GM13976 (cell line): ENCODE measurements around the gene HMGCS2.

Experiments
- DNase-seq: peaks from one replicate; pipeline ENCODE4 v3.0.0; 2012; ENCODE audit warnings: low spot score
- CTCF ChIP-seq: IDR thresholded peaks from 2 replicates; pipeline ENCODE4 v1.5.1; 2012; ENCODE audit warnings: borderline replicate concordance, mild to moderate bottlenecking; ENCODE audit not compliant: insufficient read depth; ENCODE audit errors: extremely low read depth, missing control alignments, control extremely low read depth
- in situ Hi-C: fragments of 300-500 bp; cut with MboI; formaldehyde crosslinking; loops from one replicate; pipeline ENCODE4 v1.12.0; 2022; ENCODE audit warnings: low sequenced_read_pairs, mixed read lengths, inconsistent platforms; ENCODE audit not compliant: unreplicated experiment

HMGCS2 gene

GRCh38 chr1:119718972-119719371 lies 49.7 kb downstream of the HMGCS2 start:
- TF ChIP-seq CTCF: no peak
- no peak for DNase-seq
- in situ Hi-C loops: no loop called here

DNA sequence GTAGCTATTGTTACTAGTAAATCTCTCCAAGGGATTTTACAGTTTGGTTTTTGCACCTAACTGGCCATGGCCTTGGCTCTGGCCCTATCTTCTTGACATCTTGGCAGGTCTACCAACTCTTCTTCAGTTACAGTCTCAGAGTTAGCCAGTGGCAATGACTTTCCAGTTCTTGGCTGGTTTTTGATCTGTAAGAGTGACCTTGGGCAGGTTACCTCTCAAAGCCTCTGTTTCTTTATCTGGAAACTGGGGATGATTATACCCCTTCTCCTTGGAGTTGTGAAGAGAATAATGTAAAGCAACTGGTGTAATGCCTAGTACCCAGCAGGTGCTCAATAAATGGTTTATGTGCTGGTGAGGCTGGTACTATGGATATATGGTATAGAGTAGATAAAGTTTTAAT lies 50.3 kb downstream of the HMGCS2 start:
- in situ Hi-C loops: no loop called here
- no peak for DNase-seq
- no peak for TF ChIP-seq CTCF

GRCh38 chr1:119715542-119715941 lies 53.2 kb downstream of the HMGCS2 start:
- in situ Hi-C loops: no loop called here
- no peak for DNase-seq

GRCh38 chr1:119714583-119714982 lies 54.1 kb downstream of the HMGCS2 start:
- in situ Hi-C loops: no loop called here
- no peak for TF ChIP-seq CTCF
- DNase-seq: no peak

More at GRCh38 chr1:119715542-119715941, 53.2 kb downstream of the HMGCS2 start:
- TF ChIP-seq CTCF: no peak

DNA sequence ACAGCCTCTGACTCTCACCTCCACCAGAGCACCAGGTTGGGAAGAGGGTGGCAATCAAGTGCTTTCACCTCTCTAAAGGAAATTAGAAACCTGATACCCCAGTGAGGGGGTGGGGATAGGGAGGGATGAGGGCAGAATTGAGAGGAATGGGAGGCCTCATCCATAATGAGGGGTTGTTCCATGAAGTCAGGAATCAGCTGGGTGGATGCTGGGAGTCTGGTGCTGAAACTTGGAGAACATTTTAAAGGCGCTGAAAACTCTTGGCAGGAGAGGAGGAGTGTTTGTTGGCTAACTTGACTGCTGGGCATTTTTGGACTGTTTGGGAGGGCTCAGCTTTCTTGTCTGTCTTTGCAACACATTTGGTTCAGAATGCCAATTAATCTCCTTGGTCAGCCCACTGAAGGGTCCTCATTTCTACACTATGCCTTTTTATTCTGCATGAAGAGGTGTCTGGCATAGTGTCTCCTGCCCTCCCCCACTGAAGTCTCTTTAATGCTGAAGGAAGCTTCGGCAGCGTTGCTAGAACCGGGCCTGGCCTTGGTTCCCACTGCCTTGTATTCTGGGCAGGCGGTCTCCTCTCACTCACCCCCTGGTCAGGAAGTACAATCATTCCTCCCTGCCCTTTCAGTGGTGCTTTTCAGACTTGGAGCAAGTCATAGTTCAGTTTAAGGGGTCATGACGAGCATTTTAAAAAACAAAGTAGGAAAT lies 54.8 kb downstream of the HMGCS2 start:
- in situ Hi-C loops: no loop called here
- TF ChIP-seq CTCF: no peak
- DNase-seq: no peak

DNA sequence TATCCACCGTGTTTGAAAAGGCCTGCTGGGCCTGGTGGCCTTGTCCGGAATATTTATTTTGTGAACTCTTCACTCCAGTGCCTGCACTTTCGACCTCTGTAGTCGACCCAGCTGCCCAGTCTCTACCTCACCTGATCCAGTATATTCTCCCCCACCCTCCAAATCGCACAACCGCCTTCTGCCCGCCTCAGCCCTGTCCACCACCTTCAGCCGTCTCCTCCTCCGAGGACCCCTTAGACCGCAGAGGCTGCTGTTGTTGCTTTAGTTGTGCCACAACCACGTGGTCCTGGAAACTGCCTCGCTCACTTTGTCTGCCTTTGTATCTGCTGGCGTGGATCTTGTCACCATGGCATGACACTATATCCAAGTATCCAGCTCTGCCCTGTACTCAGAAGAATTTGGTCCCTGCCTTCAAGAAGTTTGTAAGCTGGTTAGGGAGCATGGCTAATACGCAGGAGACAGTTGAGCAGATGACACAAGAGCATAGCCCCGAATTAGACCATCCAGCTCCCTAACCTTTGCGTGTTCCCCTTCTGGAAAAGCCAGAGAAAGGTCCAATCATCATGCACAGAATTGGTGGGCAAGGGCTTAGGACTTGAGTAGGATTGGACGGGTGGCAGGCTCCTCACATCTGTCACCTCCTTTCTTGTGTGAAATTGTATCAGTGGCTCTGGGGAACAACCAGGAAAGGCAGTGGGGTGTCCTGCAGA lies 55.5 kb downstream of the HMGCS2 start:
- no peak for TF ChIP-seq CTCF
- DNase-seq: no peak
- in situ Hi-C loops: no loop called here
